Upper lobe of left lung (tissue), 4 donors: Measurements from ENCODE around the gene SLC12A8.

Source experiments
- EP300 ChIP-seq, 4 donors: sonication (generic); formaldehyde crosslinking; IDR thresholded peaks; one replicate each; pipeline ENCODE4 v1.5.1; 2017; ENCODE audit warnings: antibody characterized with exemption in 4 of 4, control low read depth in 2 of 4
- POLR2A ChIP-seq, 4 donors: fragments of 450-650 bp; IDR thresholded peaks; one replicate each; pipeline ENCODE4 v1.5.1; 2016 to 2017; ENCODE audit warnings: antibody characterized with exemption in 4 of 4, mild to moderate bottlenecking in 2 of 4
- TF ChIP-seq, protein P1 (sequence below), 6 experiments: fragments of 450-650 bp in 4 of 6; fragments of 200-600 bp in 2 of 6; sonication (generic) in 2 of 6; IDR thresholded peaks; one replicate each; pipeline ENCODE4 v1.5.1; 2016 to 2019; ENCODE audit warnings: antibody characterized with exemption in 6 of 6

GRCh38 chr3:125055331-125055912 is 157.1 kb downstream of the SLC12A8 start:
- TF ChIP-seq, protein P1, sequence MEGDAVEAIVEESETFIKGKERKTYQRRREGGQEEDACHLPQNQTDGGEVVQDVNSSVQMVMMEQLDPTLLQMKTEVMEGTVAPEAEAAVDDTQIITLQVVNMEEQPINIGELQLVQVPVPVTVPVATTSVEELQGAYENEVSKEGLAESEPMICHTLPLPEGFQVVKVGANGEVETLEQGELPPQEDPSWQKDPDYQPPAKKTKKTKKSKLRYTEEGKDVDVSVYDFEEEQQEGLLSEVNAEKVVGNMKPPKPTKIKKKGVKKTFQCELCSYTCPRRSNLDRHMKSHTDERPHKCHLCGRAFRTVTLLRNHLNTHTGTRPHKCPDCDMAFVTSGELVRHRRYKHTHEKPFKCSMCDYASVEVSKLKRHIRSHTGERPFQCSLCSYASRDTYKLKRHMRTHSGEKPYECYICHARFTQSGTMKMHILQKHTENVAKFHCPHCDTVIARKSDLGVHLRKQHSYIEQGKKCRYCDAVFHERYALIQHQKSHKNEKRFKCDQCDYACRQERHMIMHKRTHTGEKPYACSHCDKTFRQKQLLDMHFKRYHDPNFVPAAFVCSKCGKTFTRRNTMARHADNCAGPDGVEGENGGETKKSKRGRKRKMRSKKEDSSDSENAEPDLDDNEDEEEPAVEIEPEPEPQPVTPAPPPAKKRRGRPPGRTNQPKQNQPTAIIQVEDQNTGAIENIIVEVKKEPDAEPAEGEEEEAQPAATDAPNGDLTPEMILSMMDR (IDR thresholded peaks at IDR 0.05) = peak in 1 of 6 experiments; percentile 36
- TF ChIP-seq POLR2A (IDR thresholded peaks at IDR 0.05) (no peak), EP300 (IDR thresholded peaks at IDR 0.05) (no peak)
